NCI-H524 (cell line): ENCODE measurements around the gene STPG1.
"Not testable (repeated sequence)": the region's sequence is repeated elsewhere in the genome, so short reads cannot be mapped to it uniquely, and the experiment has no call there.

Experiments used
- DNase-seq, 2 experiments: peaks; one replicate each; lab custom pipeline; 2025; lab: John Stamatoyannopoulos, UW

Gene STPG1

GRCh38 chr1:24413350-24414163, at the start of gene STPG1:
TSS of gene STPG1 (minus strand) at chr1:24413782. CDS start at chr1:24401388, 12,394 bp downstream.
- DNase-seq: peak; percentile 74 to 87

- DNase-seq: not testable (repeated sequence)
These were observed 48.5 kb upstream of the STPG1 start for GRCh38 chr1:24462128-24462527.

GRCh38 chr1:24459551-24460266, 46.1 kb upstream of the STPG1 start:
- DNase-seq: no peak

GRCh38 chr1:24457866-24458265, 44.3 kb upstream of the STPG1 start:
- no peak for DNase-seq

- no peak for DNase-seq
These were observed 41.7 kb upstream of the STPG1 start for GRCh38 chr1:24455272-24455671.

GRCh38 chr1:24454673-24455072, 41.1 kb upstream of the STPG1 start:
- no peak for DNase-seq

GRCh38 chr1:24452922-24453485, 39.4 kb upstream of the STPG1 start:
- DNase-seq: no peak

GRCh38 chr1:24451746-24452145, 38.2 kb upstream of the STPG1 start:
- DNase-seq: no peak

- DNase-seq: no peak
These were observed 37.3 kb upstream of the STPG1 start for GRCh38 chr1:24450857-24451397.

GRCh38 chr1:24450316-24450715, 36.7 kb upstream of the STPG1 start:
- DNase-seq: no peak

- not testable (repeated sequence) for DNase-seq
These were observed 32.9 kb upstream of the STPG1 start for GRCh38 chr1:24446446-24446845.

- DNase-seq: peak; percentile 50 to 61
These were observed 29.7 kb upstream of the STPG1 start for GRCh38 chr1:24443241-24443656.

GRCh38 chr1:24442764-24443163, 29.2 kb upstream of the STPG1 start:
- no peak for DNase-seq

GRCh38 chr1:24441996-24442668, 28.6 kb upstream of the STPG1 start:
- DNase-seq: peak in 1 of 2 experiments; percentile 13

- DNase-seq: no peak
These were observed 27.9 kb upstream of the STPG1 start for GRCh38 chr1:24441480-24441879.

GRCh38 chr1:24440436-24440835, 26.9 kb upstream of the STPG1 start:
- peak in 1 of 2 experiments; percentile 54 for DNase-seq

GRCh38 chr1:24438423-24438901, 24.9 kb upstream of the STPG1 start:
- peak; percentile 89 to 93 for DNase-seq

GRCh38 chr1:24437631-24438396, 24.2 kb upstream of the STPG1 start:
- no peak for DNase-seq

GRCh38 chr1:24435782-24436365, 22.3 kb upstream of the STPG1 start:
- no peak for DNase-seq

- peak; percentile 67 to 77 for DNase-seq
These were observed 13.9 kb upstream of the STPG1 start for GRCh38 chr1:24427545-24427862.
